SHP77 (cell line): ENCODE results near the gene EVI5.

Experiments
- DNase-seq, 2 experiments: peaks; one replicate each; lab custom pipeline; 2025; lab: John Stamatoyannopoulos, UW

Gene EVI5

DNA sequence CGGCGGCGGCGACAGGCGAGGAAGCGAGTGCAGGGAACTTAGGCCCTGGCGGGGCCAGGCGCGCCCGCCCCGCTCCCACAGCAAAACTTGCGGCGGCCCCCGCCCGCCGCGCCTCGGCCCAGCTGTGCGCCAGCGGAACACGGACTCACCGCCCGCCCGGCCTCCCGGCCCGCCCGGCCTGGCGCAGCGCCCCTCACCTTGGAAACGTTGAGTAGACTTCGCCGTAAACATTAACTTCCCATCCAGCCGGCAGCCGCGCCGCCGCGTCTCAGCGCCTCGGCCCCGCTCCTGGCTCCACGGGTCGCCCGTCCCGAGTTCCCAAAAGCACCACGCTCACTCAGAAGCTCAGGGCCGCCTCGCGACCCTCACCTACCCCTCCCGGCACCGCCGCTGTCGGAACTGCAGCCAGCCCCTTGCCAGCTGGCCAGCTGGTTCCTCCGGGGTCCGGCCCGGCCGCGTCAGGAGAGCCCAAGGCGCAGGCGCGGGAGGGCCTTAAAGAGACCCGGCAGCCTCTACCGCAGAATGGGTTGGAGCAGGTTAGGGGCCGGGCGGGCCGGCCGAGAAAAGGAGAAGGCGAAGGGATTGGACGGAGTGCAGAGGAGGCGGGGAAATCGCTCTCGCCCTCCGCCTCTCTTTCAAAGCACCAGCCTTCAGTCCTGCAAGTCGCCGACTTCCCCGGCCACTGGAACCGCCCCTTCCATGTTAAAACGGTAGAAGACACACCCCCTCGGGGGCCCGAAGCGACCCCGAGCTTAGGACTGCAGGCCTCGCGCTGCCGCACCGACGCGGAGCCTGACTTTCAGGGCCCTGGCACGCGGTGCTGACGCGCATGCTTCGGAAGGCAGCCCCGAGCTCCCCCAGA is at the start of gene EVI5:
TSS of gene EVI5 (minus strand) at position 470 of the 862 bp plus-strand sequence. CDS start 48,562 bp downstream, outside the sequence.
- peak; percentile 97 for DNase-seq

DNA sequence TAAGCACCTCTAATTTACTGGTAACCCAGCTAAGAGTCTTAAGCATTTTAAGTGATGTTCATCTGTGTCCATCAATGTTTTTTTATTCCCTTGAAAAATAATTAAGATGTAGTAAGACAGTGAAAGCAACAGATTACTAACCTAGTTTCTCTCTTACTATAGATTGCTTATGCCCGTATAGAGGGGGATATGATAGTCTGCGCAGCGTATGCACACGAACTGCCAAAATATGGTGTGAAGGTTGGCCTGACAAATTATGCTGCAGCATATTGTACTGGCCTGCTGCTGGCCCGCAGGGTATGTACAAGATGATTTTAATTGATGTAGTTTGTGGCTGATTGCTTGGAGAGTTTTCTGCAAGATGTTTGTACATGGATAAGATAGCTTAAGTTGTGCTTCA is 49.7 kb upstream of the EVI5 start:
- DNase-seq = no peak

DNA sequence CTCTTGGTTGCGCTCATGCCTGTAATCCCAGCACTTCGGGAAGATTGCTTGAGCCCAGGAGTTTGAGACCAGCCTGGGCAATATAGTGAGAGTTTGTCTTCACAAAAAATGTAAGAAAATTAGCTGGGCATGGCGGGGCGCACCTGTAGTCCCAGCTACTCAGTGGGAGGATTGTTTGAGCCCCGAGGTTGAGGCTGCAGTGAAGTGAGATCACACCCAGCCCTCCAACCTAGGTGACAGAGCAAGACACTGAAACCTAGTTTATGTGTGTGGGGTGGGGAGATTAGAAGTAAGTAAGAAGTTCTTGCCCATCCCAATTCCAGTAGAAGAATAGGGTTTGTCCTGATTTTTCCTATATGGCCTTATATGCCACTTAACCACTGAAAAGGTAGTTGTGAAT is 48.9 kb upstream of the EVI5 start:
- DNase-seq = no peak

DNA sequence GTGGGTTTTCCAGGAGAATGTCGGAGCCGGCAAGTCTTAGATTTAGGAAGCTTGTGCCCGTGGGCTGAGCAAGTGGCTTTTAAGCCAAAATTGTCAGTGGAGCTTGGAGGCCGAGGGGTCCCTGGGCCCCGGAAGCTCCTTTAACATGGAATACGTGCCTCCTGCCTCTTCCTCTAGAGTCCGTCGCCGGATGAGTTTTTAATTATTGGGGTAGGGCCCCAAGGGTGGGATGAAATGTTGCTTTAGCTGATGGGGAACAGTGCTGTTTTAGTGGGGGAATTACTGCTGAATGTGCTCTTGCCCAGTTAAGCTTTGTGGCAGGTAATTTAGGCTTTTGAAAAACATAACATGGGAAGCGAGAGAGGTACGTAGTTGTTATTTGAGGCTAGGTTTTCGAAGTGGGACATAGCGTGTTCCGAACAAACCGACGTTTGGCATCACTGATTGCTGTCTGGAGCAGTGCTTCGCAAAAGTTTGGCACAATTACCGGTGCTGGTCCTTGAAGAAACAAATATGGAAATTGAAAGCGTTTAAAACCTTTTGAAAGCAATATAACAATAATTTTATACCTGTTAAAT is 47.7 kb upstream of the EVI5 start:
- DNase-seq = no peak

DNA sequence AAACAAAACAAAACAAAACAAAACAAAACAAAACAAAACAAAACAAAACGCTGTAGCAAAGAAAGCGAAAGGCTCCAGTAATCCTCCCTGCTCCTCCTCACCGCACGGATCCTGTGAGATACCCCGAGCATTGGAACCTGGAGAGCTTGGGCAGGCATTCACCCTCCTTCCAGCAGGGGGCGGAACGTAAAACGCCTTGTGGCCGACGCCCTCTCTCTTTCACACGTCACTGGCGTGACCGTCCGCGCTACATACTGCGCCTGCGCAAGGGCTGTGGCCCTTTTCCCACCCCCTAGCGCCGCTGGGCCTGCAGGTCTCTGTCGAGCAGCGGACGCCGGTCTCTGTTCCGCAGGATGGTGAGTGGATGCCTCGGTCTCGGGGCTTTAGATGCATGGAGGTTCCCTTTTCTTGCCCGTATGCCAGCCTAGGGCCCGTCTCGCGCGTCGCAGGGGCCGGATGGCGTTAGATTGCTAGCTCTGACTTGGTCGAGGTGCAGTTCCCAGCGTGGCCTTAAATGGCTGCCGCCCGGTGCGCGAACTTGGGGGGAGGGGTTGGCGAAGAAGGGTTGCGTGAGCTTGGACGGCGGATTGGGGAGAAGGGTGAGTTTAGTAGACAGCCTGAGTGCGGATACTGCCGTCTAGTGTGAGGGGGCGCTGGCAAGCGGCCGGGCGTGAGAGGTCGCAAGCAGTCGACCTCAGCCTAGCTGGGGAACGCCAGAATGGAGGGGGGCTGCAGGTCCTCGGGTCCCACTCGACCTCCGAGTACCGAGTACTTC is 47.0 kb upstream of the EVI5 start, which contains the start of gene RPL5:
TSS of gene RPL5 (plus strand) at position 279 of the 775 bp plus-strand sequence. CDS start at position 354, 75 bp downstream.
- DNase-seq = peak; percentile 95 to 96

DNA sequence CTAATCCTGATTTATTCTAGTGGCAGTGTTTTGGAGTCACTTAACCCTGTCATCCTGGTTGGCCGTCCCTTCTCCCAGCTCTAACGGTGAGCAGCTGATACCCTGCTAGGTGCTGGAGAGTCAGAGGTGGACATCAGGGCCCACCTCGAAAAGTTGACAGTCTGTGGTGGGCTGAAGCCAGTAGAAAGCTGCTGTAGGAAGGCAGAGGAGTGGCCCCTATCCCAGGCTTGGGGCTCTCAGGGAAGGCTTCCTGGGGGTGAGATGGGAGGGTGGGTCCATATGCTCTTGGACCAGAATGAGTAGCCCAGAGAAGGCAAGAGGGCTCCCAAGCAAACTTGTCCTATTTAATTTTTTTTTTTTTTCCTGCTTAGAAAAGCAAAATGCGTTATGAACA is 46.5 kb upstream of the EVI5 start:
- no peak for DNase-seq

DNA sequence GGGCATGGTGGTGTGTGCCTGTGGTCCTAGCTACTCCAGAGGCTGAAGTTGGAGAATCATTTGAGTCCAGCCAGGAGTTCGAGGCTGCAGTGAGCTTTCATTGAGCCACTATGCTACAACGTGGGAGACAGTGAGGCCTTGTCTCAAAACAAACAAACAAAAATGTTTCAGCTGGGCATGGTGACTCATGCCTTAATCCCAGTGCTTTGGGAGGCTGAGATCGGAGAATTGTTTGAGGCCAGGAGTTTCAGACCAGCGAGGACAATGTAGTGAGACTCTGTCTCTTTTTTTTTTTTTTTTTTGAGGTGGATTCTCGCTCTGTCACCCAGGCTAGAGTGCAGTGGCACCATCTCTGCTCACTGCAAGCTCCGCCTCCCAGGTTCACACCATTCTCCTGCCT is 41.9 kb upstream of the EVI5 start:
- no peak for DNase-seq

DNA sequence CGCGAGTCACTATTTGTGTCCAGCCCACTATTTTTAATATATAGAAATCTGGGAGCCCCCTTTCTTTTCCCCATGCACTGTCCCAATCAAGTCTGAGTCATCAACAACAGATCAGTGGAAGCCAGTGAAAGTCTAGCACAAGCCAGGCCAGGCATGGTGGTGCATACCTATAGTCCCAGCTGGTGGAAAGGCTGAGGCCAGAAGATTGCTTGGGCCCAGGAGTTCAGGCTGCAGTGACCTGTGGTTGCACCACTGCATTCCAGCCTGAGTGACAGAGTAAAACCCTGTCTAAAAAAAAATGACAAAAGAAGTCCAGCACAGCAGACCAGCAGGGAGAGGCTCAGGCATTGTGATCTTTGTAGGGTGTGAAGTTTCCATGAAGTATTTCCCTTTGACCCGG is 38.0 kb upstream of the EVI5 start:
- no peak for DNase-seq

DNA sequence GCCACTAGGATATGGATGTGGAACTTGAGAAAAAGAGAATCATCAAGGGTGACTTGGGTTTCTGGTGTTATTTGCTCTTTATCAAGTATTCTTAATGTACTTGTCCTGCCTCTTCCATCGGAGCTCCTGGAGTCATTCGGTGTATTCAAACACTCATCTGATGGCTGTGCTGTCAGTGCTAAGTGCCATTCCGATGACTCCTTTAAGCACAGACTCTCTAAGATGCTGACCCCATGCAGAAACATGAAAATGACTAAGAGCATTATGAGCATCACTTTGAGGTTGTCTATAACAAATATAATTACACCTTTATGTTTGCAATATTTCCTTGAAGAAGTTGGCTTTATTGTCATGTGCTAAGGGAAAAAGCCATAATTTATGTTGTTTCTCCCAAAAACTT is 35.6 kb upstream of the EVI5 start:
- no peak for DNase-seq

DNA sequence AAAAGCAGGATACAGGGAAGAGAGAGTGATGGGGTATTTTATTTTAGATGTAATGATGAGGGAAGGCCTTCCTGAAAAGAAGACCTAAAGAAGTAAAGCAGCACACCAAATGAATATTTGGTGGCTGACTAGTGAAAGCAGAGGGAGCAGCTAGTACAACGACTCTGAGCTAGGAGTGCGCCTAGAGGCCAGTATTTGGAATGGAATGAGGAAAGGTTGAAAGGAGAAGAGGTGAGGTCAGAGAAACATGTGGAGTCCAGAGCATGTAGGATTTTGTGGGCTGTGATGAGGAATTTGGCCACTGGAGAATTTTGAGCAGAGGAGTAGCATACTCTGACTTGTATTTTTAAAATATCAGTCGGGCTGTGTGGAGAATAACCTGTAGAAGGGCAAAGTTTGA is 35.1 kb upstream of the EVI5 start:
- DNase-seq = no peak

DNA sequence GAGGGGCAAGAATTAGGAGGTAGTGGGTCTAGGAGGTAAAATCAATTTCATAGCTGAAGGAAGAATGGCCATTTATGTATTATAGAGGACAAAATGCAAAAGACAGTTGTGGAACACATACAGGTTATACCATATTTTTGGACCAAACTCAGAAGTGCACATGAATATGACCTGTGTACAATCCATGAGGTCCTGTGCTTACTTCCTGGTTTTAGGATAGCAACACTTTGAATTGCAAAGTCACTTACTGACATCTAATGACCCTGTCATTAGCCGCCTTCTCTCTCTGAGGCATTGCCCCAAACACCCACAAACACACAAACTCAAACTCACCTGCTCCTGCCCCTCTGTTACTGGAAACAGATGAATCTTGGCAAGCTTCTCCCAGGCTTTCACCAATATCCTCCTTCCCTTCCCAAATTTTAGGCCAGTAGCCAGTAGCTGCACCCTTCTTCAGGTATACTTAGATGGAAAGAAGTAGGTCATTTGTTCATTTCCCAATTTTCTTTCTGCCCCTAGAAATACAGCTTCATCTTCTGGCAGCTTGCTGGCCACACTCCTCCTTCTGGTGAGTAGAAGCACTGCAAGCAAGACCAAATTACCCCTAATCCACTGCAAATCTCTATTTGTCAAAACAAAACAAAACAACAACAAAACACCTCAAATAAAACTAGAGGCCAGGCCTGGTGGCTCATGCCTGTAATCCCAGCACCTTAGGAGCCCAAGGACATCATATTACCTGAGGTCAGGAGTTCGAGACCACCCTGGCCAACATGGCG is 33.3 kb upstream of the EVI5 start:
- DNase-seq = no peak

DNA sequence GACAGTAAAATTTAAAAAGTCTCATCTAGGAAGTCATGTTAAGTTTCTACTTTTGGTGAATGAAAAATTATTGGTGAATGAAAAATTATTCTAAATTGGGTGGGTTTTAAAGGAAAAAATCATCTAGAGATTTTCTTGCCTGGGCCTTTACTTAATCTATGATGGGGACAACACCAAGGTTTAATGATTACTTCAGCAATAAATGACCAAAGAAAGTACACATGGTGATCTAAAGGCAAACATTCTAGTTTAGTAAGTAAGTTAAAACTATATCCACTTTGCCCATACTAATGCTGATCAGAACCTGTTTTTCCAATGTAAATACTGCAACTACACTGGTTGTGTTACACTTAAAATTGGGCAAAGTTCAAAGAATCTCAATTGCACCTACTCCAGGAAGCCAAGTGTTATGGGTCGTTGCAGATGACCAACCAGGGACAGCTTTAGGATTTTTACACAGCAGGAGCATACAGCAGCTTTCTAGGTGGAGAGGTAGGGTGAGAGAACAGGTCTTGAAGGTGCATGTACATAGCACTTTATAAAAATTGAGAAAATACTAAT is 32.3 kb upstream of the EVI5 start:
- no peak for DNase-seq

DNA sequence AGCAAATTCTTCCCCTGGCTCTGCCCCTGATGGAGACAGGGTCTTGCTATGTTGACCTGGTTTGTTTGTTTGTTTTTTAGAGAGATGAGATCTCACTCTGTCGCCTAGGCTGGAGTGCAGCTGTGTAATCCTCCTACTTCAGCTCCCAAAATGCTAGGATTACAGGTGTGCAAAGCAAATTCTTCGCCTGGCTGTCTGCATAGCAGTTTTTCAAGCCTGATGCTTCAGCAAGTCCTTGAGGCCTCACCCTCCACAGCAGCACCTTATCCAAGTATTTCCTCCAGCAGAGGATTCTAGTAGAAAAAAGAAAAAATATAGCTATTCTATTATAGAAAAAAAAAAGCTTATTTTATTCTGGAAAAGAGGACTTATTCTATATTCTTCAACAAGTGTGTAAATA is 31.8 kb upstream of the EVI5 start:
- no peak for DNase-seq

DNA sequence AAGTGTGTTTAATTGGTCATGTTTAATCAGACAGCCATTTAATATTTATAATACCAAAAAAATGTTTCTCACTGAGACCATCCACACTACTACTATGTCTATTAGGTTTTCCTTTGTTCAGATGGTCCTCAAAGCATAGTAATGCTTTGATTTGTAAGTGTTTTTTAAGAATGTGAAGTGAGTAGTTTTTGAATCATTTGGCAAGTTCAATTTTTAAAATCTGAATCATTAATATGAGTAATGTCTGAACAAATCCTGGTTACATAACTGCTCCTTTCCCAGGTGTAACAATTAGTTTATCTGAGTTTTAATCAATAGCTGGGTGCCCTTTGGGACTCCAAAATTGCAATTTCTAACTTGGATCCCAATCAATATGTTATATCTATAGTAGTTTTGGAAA is 23.5 kb upstream of the EVI5 start:
- DNase-seq = no peak

DNA sequence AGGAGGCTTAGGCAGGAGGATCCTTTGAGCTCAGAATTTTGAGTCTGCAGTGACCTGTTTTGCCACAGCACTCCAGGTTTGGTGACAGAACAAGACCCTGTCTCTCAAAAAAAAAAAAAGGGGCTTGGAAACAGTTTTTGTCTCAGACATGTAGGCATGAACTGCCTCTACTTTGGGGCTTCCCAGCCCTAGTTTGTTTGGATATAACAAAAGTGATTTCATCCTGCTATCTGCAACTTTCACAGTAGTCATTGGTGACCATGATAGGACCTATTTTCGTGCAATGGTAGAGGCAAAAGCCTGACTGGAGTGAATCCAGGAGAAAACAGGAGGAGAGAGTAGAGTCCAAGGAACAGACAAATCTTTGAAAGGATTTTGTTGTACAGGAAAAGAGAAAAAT is 20.3 kb upstream of the EVI5 start:
- DNase-seq = no peak

DNA sequence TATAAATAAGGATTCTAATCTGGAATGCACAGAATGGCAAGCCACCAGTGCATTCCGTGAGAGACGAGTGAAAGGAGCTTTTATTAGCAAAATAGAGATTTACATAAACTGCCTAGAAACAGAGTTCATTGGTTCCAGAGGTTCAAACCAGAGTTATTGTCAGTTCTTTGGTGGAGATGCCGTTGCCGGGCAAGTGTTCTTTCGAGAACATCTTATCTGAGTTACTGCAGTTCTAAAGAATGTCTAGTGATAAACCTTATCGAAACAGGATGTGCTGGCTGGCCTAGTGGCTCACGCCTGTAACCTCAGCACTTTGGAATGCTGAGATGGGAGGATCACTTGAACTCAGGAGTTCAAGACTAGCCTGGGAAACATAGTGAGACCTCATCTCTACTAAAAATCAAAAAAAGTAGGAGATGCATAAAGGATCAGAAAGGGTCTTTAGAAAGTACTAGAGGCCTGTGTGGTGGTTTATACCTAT is 19.9 kb upstream of the EVI5 start:
- DNase-seq = no peak

DNA sequence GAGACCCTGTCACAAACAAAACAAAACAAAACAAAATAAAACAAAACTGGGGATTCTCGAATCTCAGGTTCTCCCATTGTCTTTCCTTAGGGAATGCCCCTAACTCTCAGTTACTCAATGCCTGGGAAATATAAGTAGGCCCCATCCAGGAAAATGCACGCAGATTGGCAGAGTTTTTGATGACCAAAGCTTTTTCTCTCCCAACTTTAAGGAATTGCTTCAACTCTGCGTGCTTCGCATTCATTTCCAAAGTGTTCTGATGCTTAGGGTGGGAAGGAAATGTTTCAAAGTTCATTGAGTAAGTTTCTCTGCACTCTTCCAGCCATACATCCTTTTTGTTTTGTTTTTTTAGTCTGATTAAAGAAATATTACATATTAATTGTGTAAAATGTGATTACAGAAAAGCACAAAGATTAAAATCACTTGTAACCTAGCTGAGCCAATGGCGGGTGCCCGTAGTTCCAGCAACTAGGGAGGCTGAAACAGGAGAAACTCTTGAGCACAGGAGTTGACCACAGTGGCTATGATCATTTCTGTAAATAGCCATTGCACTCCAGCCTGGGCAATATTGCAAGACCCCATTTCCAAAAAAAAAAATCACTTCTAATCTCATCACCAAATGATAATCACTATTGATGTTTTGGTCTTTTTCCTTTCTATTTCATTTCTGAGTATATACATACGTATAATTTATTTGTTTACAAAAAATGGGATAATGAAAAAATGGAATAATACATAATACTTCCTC is 18.4 kb upstream of the EVI5 start:
- no peak for DNase-seq

DNA sequence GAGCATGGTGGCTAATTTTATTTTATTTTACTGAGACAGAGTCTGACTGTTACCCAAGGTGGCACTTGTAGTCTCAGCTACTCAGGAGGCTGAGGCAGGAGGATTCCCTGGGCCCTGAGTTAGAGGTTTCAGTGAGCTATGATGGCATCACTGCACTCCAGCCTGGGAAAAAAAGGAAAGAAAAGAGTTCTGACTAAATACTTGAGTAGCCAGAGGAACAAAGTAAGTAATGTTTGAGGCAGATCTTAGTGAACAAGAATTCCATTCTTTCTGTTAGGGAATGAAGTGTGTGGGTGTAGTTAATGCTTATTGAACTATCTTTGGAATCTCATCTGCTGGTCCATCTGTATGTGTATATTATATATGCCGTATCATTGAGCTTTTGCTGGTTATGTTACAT is 13.1 kb upstream of the EVI5 start:
- DNase-seq = no peak

DNA sequence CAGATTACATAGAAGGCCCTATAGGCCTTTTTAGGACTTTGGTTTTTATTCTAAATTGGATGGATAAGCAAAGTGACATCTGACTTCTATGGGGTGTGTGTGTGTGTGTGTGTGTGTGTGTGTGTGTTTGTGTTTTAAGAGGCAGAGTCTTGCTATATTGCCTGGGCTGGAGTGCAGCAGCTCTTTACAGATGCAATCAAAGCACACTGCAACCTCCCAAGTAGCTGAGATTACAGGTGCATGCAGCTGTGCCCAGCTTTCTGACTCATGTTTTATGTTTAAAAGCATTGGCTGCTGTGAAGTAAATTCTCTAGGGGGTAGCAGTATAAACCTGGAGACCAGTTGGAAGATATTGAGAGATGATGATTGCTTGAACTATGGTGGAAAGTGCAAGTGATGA is 12.4 kb upstream of the EVI5 start:
- no peak for DNase-seq

DNA sequence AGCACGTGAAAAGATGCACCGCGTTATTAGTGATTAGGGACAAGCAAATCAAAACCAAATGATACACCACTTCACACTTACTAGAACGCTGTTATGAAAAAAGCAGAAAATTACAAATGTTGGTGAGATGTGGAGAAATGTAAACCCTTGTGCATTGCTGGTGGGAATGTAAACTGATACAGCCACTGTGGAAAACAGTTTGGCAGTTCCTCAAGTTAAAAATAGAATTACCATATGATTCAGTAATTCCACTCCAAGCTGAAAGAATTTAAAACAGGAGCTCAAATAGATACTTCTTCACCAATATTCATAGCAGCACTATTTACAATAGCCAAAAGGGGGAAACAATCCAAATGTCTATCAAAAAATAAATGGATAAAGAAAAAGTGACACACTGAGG is 10.3 kb upstream of the EVI5 start:
- DNase-seq = no peak

DNA sequence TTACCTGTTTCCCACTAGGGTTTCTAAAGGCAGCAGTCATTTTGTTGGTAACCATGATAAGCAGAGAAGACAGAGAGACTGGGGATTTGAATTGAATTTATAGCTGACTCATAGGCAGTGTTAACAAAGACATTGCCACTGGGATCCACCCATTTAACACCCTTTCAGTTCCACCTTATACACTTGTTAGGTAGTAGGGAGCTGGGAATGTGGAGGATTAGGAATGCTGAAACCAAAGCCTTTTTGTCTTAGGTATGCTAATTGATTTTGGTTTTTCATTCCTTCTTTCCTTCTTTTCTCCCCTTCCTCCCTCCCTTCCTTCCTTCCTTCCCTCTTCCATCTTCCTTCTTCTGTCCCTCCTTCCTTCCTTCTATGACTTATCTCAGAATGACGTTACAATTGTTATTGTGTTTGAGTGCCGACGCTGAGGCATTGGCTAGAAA is 7.5 kb upstream of the EVI5 start:
- no peak for DNase-seq
